Heart right ventricle (tissue), 16 donors: ENCODE data around the gene SLC2A4RG. TPM values are rescaled to one million over a fixed set of nuclear protein-coding genes. Genes with fewer than 3 reads are reported as not detected.

Source experiments
- ATAC-seq, 8 donors: fragments of 200-7000 bp; cut with Tn5 transposase; one replicate each; pipeline ENCODE4 v1.9.1; 2020; ENCODE audit warnings: mild to moderate bottlenecking in 8 of 8, moderate library complexity in 8 of 8, moderate number of reproducible peaks in 1 of 8
- DNase-seq, 2 donors: peaks; one replicate each; pipeline ENCODE4 v3.0.0-alpha.2; 2020
- H3K27ac ChIP-seq, 10 donors: fragments of 200-600 bp; sonication (generic) in 2 of 10; one replicate each; pipeline versions ENCODE4 v1.5.0 to v1.8.0; 2020 to 2022; ENCODE audit warnings: mild to moderate bottlenecking in 3 of 10
- H3K27me3 ChIP-seq, 7 donors: fragments of 200-600 bp; one replicate each; pipeline ENCODE4 v1.8.0; 2021 to 2022; ENCODE audit warnings: mild to moderate bottlenecking in 2 of 7
- H3K36me3 ChIP-seq, 9 donors: fragments of 200-600 bp; sonication (generic) in 1 of 9; one replicate each; pipeline versions ENCODE4 v1.5.0 to v1.8.0; 2020 to 2022; ENCODE audit warnings: mild to moderate bottlenecking in 2 of 9
- H3K4me1 ChIP-seq, 9 donors: fragments of 200-600 bp; sonication (generic) in 1 of 9; one replicate each; pipeline versions ENCODE4 v1.5.0 to v1.8.0; 2020 to 2022; ENCODE audit warnings: mild to moderate bottlenecking in 4 of 9
- H3K4me3 ChIP-seq, 10 donors: fragments of 200-600 bp; sonication (generic) in 2 of 10; one replicate each; pipeline versions ENCODE4 v1.5.0 to v1.8.0; 2020 to 2022; ENCODE audit warnings: mild to moderate bottlenecking in 7 of 10, moderate library complexity in 2 of 10
- H3K9me3 ChIP-seq, 11 donors: fragments of 200-600 bp in 10 of 11; sonication (generic) in 2 of 11; one replicate each; pipeline versions ENCODE4 v1.5.0 to v1.8.0; 2013 to 2022; ENCODE audit warnings: mild to moderate bottlenecking in 2 of 11, control low read depth in 1 of 11, moderate library complexity in 1 of 11
- CTCF ChIP-seq, 9 donors: fragments of 200-600 bp; sonication (generic) in 2 of 9; IDR thresholded peaks; one replicate each; pipeline versions ENCODE4 v1.5.0 to v1.8.0; 2021 to 2022; ENCODE audit warnings: antibody characterized with exemption in 9 of 9, mild to moderate bottlenecking in 5 of 9, moderate library complexity in 1 of 9
- WGBS, 2 donors: extraction: QIAGEN DNeasy Blood & Tissue Kit; methylation state at CpG; one replicate each; pipeline ENCODE4 v1.1.7; 2013; ENCODE audit warnings: inconsistent platforms in 1 of 2; 5-methylcytosine and 5-hydroxymethylcytosine counted together
- intact Hi-C, 10 donors: fragments of 100-400 bp; cut with DNase I; formaldehyde crosslinking; loops; one replicate each; pipeline versions ENCODE4 v1.11.1 to v1.14.2; 2022
- polyA plus RNA-seq, 2 donors: library from polyadenylated mRNA; stranded (reverse); fragments of 200-250 nt; gene quantifications; one replicate each; pipeline ENCODE4 v1.2.3, GENCODE V29; 2013
- total RNA-seq, 10 donors: library from RNA; stranded (reverse); fragmentation: NEBNext Ultra II Directional in 3 of 10; extraction: Animal tissue kit (Norgen Biotek cat#: 25700) in 3 of 10; gene quantifications; one replicate each; pipeline versions ENCODE4 v1.2.1 to v1.2.4, GENCODE V29; 2021 to 2023
- donor health status: Arrhythmogenic right ventricular cardiomyopathy.
- donor health status: ischemic (EF 13 %, LVEDD 7.1; RV severe dilation, severe dysfunction).
- donor health status: healthy with polysubstance abuse.
- donor health status: DM: no; HTN: yes; CAD: no.
- donor health status: DM: no; HTN: no; CAD: no.
- donor health status: ischemic (EF 25% LVEDD 6.9; RV normal size, moderate dysfunction).
- donor health status: ischemic (EF 25% LVEDD 5.7; RV mildly dilated, moderate dysfunction).
- donor health status: healthy.
- donor health status: DM: yes; HTN: yes; CAD: no.
- donor health status: Ischemic cardiomyopathy.
- donor health status: ischemic (EF 35%, LVEDD 5.7; RV mildly dilated, moderate dysfunction).
- donor health status: nonischemic (EF 11% LVEDD 7.7; RV severe dilation, severe dysfunction).
- donor health status: DM: yes; HTN: yes; CAD: no.
- donor health status: PGD.
- donor health status: ischemic (EF 29% LVEDD 5.4; RV normal size, mild dysfunction).
- donor health status: nonischemic (EF 23%, LVEDD 6.1; RV moderate dilation, normal function).

SLC2A4RG gene
- total and polyA plus RNA-seq, 12 donors = 36.3 to 114 (median 76.8) TPM

DNA sequence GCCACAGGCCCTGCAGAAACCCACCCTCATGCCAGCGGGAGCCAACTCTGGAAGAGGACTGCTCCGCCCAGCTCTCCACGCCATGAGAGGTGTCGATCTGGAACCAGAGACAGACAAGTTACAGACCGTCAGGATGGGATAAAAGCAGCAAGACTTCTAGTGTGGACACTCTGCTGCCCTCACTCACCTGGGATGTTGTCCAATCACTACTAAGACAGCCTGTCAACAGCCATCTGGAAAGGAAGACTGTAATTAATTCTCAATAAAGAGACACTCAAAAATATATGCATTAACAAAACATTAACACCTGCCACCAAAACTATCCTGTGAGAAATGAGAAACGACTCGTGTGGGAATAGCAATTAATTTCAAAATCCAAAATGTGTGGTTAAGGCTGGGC lies 28.3 kb downstream of the SLC2A4RG start:
- TF ChIP-seq CTCF (IDR thresholded peaks at IDR 0.05) = no peak
- peaks cover 0 to 84% (median 28%) of the 10 kb centered on the region in 9 donors for H3K36me3 ChIP-seq
- ATAC-seq (no peak), DNase-seq (no peak)
- H3K27ac ChIP-seq = no peak overlapping the region
- no peaks in the 10 kb centered on the region for H3K9me3 ChIP-seq
- no peaks in the 10 kb centered on the region for H3K27me3 ChIP-seq
- intact Hi-C loops = no loop called here
- H3K4me3 ChIP-seq = no peak overlapping the region
- WGBS, 2 donors = 79 to 80% methylated on average over 7 of the region's 7 CpGs
- peaks cover 0 to 18% (median 3%) of the 10 kb centered on the region in 9 donors for H3K4me1 ChIP-seq

DNA sequence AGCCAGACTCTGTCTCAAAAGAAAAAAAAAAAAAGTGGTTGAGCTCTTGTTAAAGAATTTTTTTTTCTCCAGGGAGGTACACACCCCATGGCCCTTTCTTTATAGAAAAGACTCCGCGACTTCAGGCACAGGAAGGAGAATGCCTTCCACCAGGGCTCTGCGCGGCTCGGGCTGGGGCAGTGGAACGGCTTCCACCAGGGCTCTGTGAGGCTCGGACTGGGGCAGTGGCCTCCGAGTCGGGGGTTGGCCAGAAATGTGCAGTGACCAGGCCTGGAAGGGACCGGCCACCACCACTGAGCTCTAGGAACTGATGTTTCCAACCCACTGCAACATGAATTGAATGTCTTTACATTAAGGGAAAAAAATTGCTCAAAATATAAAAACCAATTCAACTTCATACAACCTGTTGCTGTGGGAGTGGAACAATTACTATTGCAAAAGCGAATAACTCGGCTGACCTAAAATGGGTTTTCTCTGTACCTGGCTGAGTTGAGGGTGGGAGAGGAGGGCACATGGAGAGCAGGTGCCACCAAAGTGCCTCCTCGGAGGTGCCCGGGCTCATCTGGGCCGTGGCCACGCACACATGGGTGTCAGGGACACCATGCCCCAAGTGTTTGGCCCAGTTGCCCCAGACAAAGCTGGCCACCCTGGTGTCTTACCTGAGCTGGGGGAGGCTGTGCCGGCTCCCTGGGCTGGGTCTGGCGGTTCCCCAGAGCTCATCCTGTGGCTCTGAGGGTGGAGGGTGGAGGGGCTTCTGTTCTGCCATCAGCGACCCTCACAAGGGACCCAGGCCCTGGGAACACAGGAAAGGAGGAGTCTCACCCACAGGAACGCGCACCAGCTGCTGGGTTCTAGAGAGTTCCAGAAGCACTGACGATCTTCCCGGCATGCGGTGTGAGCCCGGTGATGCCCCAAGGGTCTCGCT lies 29.3 kb downstream of the SLC2A4RG start:
- TF ChIP-seq CTCF (IDR thresholded peaks at IDR 0.05) = no peak
- no peak overlapping the region for H3K27ac ChIP-seq
- peaks cover 0 to 75% (median 28%) of the 10 kb centered on the region in 9 donors for H3K36me3 ChIP-seq
- peaks cover 0 to 23% (median 11%) of the 10 kb centered on the region in 9 donors for H3K4me1 ChIP-seq
- no peaks in the 10 kb centered on the region for H3K9me3 ChIP-seq
- 91 to 93% methylated on average over 26 of the region's 26 CpGs for WGBS, 2 donors
- DNase-seq = no peak
- intact Hi-C loops = no loop called here
- ATAC-seq = no peak
- no peak overlapping the region for H3K4me3 ChIP-seq
- no peaks in the 10 kb centered on the region for H3K27me3 ChIP-seq

DNA sequence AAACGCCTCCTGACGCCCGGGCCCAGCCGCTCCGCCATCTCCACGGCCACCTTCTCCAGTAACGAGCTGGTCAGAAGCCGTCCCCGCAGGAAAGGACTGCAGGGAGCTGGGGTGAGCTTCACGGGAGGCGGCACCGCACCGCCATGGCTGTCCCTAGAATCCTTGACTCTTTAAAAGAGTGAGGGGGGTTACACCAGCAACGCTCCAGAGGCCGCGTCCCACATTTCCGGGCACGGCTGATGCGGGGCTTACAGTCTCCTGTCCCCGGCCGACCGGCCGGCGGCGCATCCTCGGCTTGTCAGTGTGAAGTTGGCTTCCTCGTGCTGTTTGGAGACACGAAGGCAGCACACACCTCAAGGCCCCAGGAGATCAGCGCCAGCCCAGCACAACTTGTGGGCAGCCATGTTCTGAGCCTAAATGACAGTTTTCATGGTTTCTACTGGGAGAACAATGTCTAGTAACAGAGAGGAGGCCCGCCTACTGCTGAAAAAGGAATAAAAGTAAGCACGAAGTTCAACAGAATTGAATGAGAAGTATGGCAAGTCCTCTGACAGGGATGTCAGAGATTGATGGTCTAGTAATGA lies 30.4 kb downstream of the SLC2A4RG start:
- H3K27ac ChIP-seq = no peak overlapping the region
- no peaks in the 10 kb centered on the region for H3K9me3 ChIP-seq
- ATAC-seq (no peak), DNase-seq (no peak)
- WGBS, 2 donors = 91% methylated on average over 31 of the region's 31 CpGs
- peaks cover 0 to 74% (median 28%) of the 10 kb centered on the region in 9 donors for H3K36me3 ChIP-seq
- H3K4me3 ChIP-seq = no peak overlapping the region
- H3K27me3 ChIP-seq = no peaks in the 10 kb centered on the region
- intact Hi-C loops = loop anchor here in 2 of 10 donors (10.0 kb wide), 1 partner anchor 205 kb away; the partner anchor contains the start of gene SAMD10 (in 2 of the 2)
- peaks cover 0 to 31% (median 14%) of the 10 kb centered on the region in 9 donors for H3K4me1 ChIP-seq
- no peak for TF ChIP-seq CTCF (IDR thresholded peaks at IDR 0.05)

- H3K4me1 ChIP-seq = peaks cover 0 to 38% (median 19%) of the 10 kb centered on the region in 9 donors
- H3K27me3 ChIP-seq = no peaks in the 10 kb centered on the region
- H3K27ac ChIP-seq = no peak overlapping the region
- H3K36me3 ChIP-seq = peaks cover 0 to 75% (median 28%) of the 10 kb centered on the region in 9 donors
- no peak for DNase-seq
- no peak for ATAC-seq
- H3K9me3 ChIP-seq = no peaks in the 10 kb centered on the region
- intact Hi-C loops = loop anchor here in 2 of 10 donors (10.0 kb wide), 1 partner anchor 204 kb away; the partner anchor contains the start of gene SAMD10 (in 2 of the 2)
- 92 to 95% methylated on average over 52 of the region's 52 CpGs for WGBS, 2 donors
- no peak overlapping the region for H3K4me3 ChIP-seq
- TF ChIP-seq CTCF (IDR thresholded peaks at IDR 0.05) = no peak
These were observed 31.6 kb downstream of the SLC2A4RG start for GRCh38 chr20:63771046-63771707.
